HFF-Myc (cell line): Measurements from ENCODE around the gene TDRD7.

Experiments
- DNase-seq: peaks from one replicate; pipeline ENCODE4 v3.0.0-alpha.2; 2011; ENCODE audit warnings: low read depth; ENCODE audit errors: extremely low read depth
- H3K4me3 ChIP-seq: replicated peaks from 2 replicates; pipeline ENCODE4 v1.5.1; 2011; ENCODE audit warnings: low read depth, mild to moderate bottlenecking, control low read depth, low read length
- CTCF ChIP-seq: IDR thresholded peaks from 2 replicates; pipeline ENCODE4 v1.5.1; 2012; ENCODE audit warnings: mild to moderate bottlenecking, low read depth, low read length, control low read depth; ENCODE audit errors: missing control alignments

The TDRD7 gene, protein sequence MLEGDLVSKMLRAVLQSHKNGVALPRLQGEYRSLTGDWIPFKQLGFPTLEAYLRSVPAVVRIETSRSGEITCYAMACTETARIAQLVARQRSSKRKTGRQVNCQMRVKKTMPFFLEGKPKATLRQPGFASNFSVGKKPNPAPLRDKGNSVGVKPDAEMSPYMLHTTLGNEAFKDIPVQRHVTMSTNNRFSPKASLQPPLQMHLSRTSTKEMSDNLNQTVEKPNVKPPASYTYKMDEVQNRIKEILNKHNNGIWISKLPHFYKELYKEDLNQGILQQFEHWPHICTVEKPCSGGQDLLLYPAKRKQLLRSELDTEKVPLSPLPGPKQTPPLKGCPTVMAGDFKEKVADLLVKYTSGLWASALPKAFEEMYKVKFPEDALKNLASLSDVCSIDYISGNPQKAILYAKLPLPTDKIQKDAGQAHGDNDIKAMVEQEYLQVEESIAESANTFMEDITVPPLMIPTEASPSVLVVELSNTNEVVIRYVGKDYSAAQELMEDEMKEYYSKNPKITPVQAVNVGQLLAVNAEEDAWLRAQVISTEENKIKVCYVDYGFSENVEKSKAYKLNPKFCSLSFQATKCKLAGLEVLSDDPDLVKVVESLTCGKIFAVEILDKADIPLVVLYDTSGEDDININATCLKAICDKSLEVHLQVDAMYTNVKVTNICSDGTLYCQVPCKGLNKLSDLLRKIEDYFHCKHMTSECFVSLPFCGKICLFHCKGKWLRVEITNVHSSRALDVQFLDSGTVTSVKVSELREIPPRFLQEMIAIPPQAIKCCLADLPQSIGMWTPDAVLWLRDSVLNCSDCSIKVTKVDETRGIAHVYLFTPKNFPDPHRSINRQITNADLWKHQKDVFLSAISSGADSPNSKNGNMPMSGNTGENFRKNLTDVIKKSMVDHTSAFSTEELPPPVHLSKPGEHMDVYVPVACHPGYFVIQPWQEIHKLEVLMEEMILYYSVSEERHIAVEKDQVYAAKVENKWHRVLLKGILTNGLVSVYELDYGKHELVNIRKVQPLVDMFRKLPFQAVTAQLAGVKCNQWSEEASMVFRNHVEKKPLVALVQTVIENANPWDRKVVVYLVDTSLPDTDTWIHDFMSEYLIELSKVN

DNA sequence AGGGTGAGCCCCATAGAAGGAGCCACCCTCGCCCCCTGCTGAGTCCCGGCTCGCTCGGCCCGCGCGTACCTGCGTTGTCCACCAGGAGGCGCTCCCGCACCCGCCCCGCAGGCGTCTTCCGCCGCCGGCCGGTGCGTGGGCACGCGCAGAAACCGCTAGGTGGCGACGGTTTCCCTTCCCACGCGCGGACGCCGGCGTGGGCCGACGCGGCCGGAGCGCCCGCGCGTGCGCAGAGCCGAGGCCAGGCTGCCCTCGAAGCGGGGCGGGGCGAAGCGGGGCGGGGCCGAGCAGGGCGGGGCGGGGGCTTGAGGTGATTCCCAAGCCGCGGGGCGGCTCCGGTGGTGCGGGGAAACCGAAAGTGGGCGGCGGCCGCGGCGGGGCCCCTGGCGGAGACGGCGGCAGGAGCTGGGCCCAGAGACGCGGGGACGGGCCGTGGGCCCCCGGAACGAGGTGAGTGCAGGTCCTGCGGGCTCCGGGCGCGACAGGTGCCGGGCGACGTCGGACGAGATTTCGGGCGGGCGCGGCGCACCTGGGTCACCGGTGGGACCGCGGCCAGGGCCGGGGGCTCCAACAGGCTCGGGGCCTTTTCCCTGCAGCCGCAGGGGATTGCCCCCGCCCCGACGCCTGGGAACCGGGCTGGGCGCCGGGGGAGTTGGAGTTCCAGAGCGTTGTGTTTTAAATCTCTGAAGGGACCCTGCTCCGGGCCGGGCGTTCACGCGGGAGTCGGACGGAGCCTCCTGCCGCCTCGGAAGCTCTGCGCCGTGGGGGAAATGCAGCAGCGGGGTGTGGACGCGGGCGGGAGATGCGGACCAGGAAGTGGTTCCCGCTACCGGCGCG lies at the start of gene TDRD7:
Gene TDRD7, plus strand, starts transcription at position 308 of the 837 bp plus-strand sequence. CDS start 16,370 bp downstream, outside the sequence.
- DNase-seq, result peak; percentile 14
- peak within 1 kb of the TSS; percentile 63 for H3K4me3 ChIP-seq
- peak; percentile 95 for TF ChIP-seq CTCF

DNA sequence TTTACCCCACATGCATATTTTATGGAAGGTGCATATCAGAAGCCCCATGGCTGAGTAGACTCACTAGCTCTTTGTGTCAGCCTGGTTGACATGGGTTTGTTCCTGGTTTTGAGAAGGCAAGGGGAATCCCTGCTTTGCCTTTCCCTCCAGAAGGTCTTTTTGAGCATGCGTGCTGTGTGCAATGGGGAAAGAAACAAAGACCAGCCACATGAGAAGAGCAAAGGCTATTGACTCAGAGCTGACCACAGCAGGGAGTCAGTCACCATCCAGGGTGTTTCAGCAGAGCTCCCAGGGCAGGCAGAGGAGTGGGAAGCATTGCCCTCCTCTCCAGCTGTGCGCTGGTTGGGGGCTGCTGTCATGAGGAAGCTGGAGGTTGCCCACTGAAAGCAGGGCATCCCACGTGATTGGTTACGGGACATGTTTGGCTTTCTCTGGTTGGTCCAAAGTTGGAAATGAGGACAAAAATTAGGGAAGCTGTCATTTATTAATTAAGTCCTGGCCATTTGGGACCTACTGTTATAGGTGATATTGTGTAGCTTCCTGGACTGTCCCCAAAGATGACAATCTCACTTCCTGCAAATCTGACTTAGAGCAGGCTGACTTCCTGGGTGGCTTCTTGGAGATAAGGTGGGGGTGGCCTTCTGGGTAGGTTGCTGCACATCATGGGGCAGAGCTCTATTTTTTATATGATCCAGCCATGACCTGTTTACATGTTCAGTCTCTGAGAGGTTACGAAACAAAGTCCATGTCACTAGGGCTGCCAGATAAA lies 48.9 kb upstream of the TDRD7 start:
- DNase-seq, result no peak
- TF ChIP-seq CTCF, result no peak
- no peak overlapping the region for H3K4me3 ChIP-seq

GRCh38 chr9:97363661-97364299 lies 48.1 kb upstream of the TDRD7 start:
- TF ChIP-seq CTCF, result no peak
- no peak for DNase-seq
- H3K4me3 ChIP-seq, result no peak overlapping the region

DNA sequence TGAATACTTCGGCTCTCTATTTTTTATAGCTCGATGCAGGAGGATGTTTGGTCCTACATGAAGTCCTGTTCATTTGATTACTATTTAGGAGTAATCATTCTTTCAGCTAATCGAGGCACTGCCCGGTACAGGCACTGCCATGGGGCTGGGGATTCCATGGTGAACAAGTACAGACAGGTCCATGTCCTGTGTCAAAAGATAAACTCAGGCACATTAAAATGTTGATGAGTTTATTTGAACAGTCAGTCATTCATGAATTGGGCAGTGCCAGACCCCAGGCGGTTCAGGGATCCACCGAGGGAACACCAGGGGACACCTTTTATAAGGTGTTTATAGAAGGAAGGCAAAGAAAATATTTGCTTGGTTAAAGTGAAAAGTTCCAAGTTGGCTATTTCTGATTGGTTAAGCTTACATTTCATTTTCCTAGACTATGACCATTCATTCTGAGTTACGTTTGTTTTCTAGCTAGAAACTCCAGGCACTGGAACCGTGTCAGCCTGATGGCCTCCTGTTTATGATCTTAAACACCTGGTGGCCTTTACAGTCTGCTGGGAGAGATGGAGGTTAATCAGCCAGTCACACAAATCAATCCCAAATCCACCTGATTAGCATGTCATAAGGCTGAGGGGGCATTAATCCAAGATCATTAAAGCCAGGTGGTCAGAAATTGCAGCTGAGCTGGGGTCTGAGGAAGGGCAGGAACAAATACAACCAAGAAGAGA lies 47.0 kb upstream of the TDRD7 start:
- no peak overlapping the region for H3K4me3 ChIP-seq
- TF ChIP-seq CTCF, result no peak
- DNase-seq, result no peak

DNA sequence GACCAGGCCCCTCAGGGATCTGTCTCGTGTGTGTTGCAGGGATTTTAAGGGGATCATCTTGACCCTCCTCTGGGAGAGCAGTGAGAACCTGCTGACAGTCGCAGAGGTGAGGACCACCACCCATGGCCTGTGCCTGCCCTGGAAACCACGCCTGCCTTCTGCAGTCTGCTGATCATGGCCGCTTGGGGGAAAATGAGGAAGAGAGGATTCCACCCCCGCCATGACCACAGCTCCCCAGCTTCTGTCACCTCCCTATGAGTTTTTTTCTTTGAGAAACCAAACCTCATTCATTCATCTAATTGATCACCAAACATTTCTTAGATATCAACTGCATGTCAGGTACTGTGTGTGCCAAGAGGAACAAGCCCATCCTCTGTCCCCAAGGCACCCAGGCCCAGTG lies 46.3 kb upstream of the TDRD7 start:
- no peak for DNase-seq
- H3K4me3 ChIP-seq, result no peak overlapping the region
- no peak for TF ChIP-seq CTCF
